Thyroid gland (tissue), 4 donors: ENCODE measurements around the gene PELI2. TPM values are rescaled to one million over a fixed set of nuclear protein-coding genes. Genes with fewer than 3 reads are reported as not detected.

ENCODE experiments used
- DNase-seq, 2 donors: peaks; one replicate each; pipeline ENCODE4 v3.0.0-alpha.2; 2019
- H3K27ac ChIP-seq, 3 donors: fragments of 200-600 bp; sonication (generic); 1 replicate in 2 of 3; 2 replicates in 1 of 3; pipeline ENCODE4 v1.5.1; 2016 to 2019; ENCODE audit warnings: mild to moderate bottlenecking in 1 of 3, moderate library complexity in 1 of 3
- H3K27me3 ChIP-seq: fragments of 200-600 bp; sonication (generic); one replicate; pipeline ENCODE4 v1.5.1; 2019
- H3K36me3 ChIP-seq, 2 donors: fragments of 200-600 bp; sonication (generic); one replicate each; pipeline ENCODE4 v1.5.1; 2016 to 2019
- H3K4me1 ChIP-seq, 2 donors: fragments of 200-600 bp; sonication (generic); one replicate each; pipeline ENCODE4 v1.5.1; 2017 to 2019
- H3K4me3 ChIP-seq, 3 donors: fragments of 200-600 bp; sonication (generic); replicated peaks in 1 of 3; 1 replicate in 2 of 3; 2 replicates in 1 of 3; pipeline ENCODE4 v1.5.1; 2016; ENCODE audit warnings: mild to moderate bottlenecking in 1 of 3
- H3K9me3 ChIP-seq: fragments of 200-600 bp; sonication (generic); one replicate; pipeline ENCODE4 v1.5.1; 2017
- POLR2A ChIP-seq, 2 donors: fragments of 450-650 bp; IDR thresholded peaks; one replicate each; pipeline ENCODE4 v1.6.1; 2017; ENCODE audit warnings: antibody characterized with exemption in 2 of 2, mild to moderate bottlenecking in 2 of 2, moderate library complexity in 1 of 2
- WGBS, 2 donors: methylation state at CpG; one replicate each; pipeline ENCODE4 v1.1.5; 2017; 5-methylcytosine and 5-hydroxymethylcytosine counted together
- intact Hi-C: fragments of 100-400 bp; cut with DNase I; formaldehyde crosslinking; loops from one replicate; pipeline ENCODE4 v1.15.1; 2023
- total RNA-seq, 4 donors: library from RNA; depleted of rRNA; stranded (reverse); fragments of >200 nt; gene quantifications; one replicate each; pipeline ENCODE4 v1.2.3, GENCODE V29; 2016
- TF ChIP-seq, protein P1 (sequence below), 6 experiments: fragments of 200-600 bp in 3 of 6; fragments of 450-650 bp in 3 of 6; sonication (generic) in 3 of 6; IDR thresholded peaks; one replicate each; pipeline ENCODE4 v1.5.1; 2016 to 2019; ENCODE audit warnings: antibody characterized with exemption in 6 of 6, mild to moderate bottlenecking in 2 of 6, inconsistent platforms in 1 of 6, moderate library complexity in 1 of 6

Gene PELI2
- total RNA-seq, 4 donors from 2014 or later, result 10.8 to 17.6 (median 13.6) TPM

DNA sequence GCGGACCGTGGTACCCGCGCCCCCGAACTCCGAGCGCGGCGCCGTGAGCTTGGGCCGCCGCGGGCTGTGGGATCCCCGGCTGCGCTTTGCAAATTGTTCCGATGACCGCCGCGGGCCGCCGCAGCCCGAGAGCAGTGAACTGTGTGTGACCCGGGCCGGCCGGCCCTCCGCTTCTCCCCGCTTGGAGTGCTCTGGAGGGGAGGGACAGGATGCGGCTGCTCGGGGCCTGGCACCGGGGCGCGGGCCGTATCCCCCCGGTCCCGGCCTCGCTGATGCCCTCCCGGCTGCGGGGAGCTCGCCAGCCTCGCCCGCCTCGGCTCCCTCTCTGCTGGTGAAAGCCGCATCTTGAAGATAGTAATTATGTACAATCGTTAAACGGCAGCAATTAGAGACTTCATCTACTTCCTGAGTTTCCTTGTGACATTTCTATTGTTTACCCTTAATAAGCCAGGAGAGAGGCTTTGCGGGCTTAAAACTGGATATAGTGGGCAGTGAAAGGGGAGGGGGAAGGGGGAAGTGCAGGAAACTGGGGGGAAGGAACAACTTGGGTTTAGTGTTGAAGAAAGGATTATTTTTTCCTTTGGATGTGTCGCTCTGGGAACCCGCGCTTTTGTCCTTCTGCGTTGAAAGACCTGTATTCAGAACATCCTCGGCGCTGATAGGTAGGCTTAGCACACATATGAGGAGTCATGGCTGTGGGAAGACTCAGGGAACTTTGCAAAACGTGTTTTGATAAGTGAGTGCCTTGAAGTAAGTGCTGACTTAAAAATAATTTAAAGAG is 1.2 kb downstream of the PELI2 start:
- H3K36me3 ChIP-seq, result no peaks in the 10 kb centered on the region
- peaks cover 12 to 13% of the 10 kb centered on the region in 2 donors for H3K4me1 ChIP-seq
- no peaks in the 10 kb centered on the region for H3K9me3 ChIP-seq
- peak; percentile 64 to 68 for DNase-seq
- TF ChIP-seq POLR2A (IDR thresholded peaks at IDR 0.05), result peak in 1 of 2 donors; percentile 30
- TF ChIP-seq, protein P1, sequence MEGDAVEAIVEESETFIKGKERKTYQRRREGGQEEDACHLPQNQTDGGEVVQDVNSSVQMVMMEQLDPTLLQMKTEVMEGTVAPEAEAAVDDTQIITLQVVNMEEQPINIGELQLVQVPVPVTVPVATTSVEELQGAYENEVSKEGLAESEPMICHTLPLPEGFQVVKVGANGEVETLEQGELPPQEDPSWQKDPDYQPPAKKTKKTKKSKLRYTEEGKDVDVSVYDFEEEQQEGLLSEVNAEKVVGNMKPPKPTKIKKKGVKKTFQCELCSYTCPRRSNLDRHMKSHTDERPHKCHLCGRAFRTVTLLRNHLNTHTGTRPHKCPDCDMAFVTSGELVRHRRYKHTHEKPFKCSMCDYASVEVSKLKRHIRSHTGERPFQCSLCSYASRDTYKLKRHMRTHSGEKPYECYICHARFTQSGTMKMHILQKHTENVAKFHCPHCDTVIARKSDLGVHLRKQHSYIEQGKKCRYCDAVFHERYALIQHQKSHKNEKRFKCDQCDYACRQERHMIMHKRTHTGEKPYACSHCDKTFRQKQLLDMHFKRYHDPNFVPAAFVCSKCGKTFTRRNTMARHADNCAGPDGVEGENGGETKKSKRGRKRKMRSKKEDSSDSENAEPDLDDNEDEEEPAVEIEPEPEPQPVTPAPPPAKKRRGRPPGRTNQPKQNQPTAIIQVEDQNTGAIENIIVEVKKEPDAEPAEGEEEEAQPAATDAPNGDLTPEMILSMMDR (IDR thresholded peaks at IDR 0.05), result no peak
- no peaks in the 10 kb centered on the region for H3K27me3 ChIP-seq
- peak overlapping the region; percentile 32 to 87 (median 73) for H3K4me3 ChIP-seq
- intact Hi-C loops, result no loop called here
- WGBS, 2 donors, result 5 to 7% methylated on average over 14 to 18 of the region's 53 CpGs
- peak overlapping the region; percentile 42 to 91 (median 84) for H3K27ac ChIP-seq

DNA sequence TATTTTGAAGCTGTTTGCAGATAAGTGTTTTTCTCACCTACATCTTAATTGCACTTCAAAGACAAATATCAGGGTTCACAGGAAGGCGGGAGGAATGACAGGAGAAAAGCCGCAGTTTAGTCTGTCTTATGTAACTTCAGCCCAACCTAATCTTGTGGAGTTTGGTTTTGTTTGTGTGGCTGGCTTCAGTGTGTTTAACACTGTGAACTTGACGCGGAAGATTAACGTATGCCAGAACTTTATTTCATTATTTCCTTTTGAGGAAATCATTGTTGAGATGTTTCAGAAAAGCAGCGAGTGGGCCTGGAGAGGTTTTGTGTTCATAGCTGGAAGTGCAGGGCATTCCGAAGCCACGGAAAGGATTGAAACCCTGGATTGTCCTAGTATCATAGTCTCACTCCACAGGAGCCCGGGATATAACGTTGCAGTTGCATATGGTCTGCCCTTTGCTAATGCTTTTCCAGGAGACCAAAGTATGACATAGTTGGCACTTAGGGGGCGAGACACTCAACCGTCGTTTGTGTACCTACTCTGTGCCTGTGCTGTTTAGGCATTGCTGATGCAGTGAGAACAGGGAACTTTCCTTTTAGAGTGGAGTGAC is 2.0 kb downstream of the PELI2 start:
- intact Hi-C loops, result loop anchor here (10.0 kb wide), 1 partner anchor 95 kb away; no protein-coding TSS in a partner anchor
- Histone ChIP-seq H3K4me3 (peak overlapping the region; percentile 32 to 87 (median 73)), H3K9me3 (no peaks in the 10 kb centered on the region), H3K27ac (peak overlapping the region; percentile 44 to 91 (median 84)), H3K4me1 (peaks cover 15 to 16% of the 10 kb centered on the region in 2 donors), H3K36me3 (no peaks in the 10 kb centered on the region), H3K27me3 (no peaks in the 10 kb centered on the region)
- DNase-seq, result peak; percentile 30 to 46
- peak in 1 of 2 donors; percentile 26 for TF ChIP-seq POLR2A (IDR thresholded peaks at IDR 0.05)
- TF ChIP-seq, protein P1 (IDR thresholded peaks at IDR 0.05), result peak in 1 of 6 experiments; percentile 17
- WGBS, 2 donors, result 5 to 6% methylated on average over 13 of the region's 13 CpGs

DNA sequence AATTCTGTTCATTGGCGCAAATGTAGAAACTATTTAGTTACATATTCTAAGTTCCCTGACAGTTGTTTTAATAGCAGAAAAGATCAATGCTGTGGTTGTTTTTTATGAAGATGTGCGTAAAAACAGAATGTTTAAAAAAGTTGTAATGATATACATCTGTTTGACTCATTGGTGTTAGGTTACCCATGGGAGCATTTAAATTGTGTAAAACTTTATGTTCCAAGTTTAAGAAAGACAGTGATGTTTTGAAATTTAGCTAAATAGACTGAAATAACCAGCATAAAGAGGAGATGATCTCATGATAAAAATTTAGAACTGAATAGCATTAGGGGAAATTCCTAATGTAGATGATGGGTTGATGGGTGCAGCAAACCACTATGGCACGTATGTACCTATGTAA is 3.6 kb downstream of the PELI2 start:
- Histone ChIP-seq H3K4me1 (peaks cover 16 to 24% of the 10 kb centered on the region in 2 donors), H3K4me3 (no peak overlapping the region), H3K36me3 (no peaks in the 10 kb centered on the region), H3K27ac (no peak overlapping the region), H3K9me3 (no peaks in the 10 kb centered on the region), H3K27me3 (no peaks in the 10 kb centered on the region)
- 92 to 93% methylated on average over 3 of the region's 3 CpGs for WGBS, 2 donors
- no peak for DNase-seq
- intact Hi-C loops, result loop anchor here (10.0 kb wide), 1 partner anchor 93 kb away; no protein-coding TSS in a partner anchor
- TF ChIP-seq, protein P1 (IDR thresholded peaks at IDR 0.05), result no peak
- no peak for TF ChIP-seq POLR2A (IDR thresholded peaks at IDR 0.05)

DNA sequence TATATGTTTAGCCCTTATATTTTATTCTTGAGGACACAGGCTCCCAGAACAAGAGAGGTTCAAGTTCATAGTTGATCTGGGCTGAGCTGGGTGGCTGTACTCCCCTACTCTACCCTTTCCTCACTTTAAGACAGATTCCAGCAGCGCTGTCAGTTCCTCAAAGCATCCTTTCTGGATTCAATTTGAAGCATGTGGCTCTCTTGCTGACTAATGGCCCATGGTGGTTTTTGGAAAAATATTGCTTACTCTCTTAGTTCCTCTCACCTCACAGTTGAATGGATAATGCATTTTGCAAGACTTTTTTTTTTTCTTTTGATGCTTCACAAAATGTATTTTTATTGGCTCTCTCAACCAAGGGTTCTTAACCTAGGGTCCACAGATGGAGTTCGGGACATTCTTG is 4.1 kb downstream of the PELI2 start:
- H3K4me1 ChIP-seq, result peaks cover 16 to 24% of the 10 kb centered on the region in 2 donors

More for the DNA sequence above, 4.1 kb downstream of the PELI2 start:
- WGBS, 2 donors, result 89 to 94% methylated on average over 2 of the region's 2 CpGs
- intact Hi-C loops, result loop anchor here (10.0 kb wide), 1 partner anchor 92 kb away; no protein-coding TSS in a partner anchor
- H3K4me3 ChIP-seq, result no peak overlapping the region
- H3K27me3 ChIP-seq, result no peaks in the 10 kb centered on the region
- no peaks in the 10 kb centered on the region for H3K9me3 ChIP-seq
- no peak overlapping the region for H3K27ac ChIP-seq
- no peak for DNase-seq
- TF ChIP-seq POLR2A (IDR thresholded peaks at IDR 0.05), result no peak
- TF ChIP-seq, protein P1 (IDR thresholded peaks at IDR 0.05), result no peak
- H3K36me3 ChIP-seq, result no peaks in the 10 kb centered on the region
